ENCODE results near the gene ITSN2. TPM values are rescaled to one million over a fixed set of nuclear protein-coding genes. Genes with fewer than 3 reads are reported as not detected.

ITSN2 gene
- total RNA-seq, 2 donors from 2014 or later: 38.2 to 38.5 TPM

- no peak for DNase-seq
- Histone ChIP-seq H3K9ac (ENCODE audit: low read depth in 2 of 2, low read length in 2 of 2) (no peak overlapping the region), H3K27me3 (no peaks in the 10 kb centered on the region), H3K4me3 (no peak overlapping the region), H3K4me1 (no peaks in the 10 kb centered on the region), H3K36me3 (peaks cover 24% of the 10 kb centered on the region), H3K27ac (no peak overlapping the region), H3K9me3 (no peaks in the 10 kb centered on the region)
- TF ChIP-seq CTCF (IDR thresholded peaks at IDR 0.05): no peak
- intact Hi-C loops (cut with DNase I): no loop called here
These were observed 151.8 kb downstream of the ITSN2 start for GRCh38 chr2:24208490-24208889.

DNA sequence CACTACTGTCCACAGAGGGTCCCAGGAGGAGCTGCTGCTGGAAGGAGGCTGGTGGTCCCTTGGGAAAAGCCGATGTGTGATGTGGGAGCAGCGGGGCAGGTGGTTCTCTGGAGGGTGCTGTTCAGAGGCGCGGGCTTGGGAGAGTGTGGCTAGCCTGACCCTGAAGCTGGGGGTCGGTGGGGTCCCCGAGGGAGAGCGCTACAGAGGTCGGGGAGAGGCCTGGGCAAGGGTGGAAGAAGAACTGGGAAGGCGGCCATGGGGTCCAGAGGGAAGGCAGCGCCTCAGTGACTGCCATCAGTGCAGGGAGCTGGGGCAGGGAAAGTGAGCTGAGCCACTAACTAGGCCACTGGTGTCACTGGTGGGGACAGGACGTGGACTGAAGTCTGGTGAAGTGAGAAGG, 153.0 kb downstream of the ITSN2 start:
- no peaks in the 10 kb centered on the region for H3K4me1 ChIP-seq
- intact Hi-C loops (cut with DNase I): no loop called here
- DNase-seq: no peak
- no peak overlapping the region for H3K9ac ChIP-seq (ENCODE audit: low read depth in 2 of 2, low read length in 2 of 2)
- H3K4me3 ChIP-seq: no peak overlapping the region
- H3K27ac ChIP-seq: no peak overlapping the region
- peaks cover 24% of the 10 kb centered on the region for H3K36me3 ChIP-seq
- no peaks in the 10 kb centered on the region for H3K9me3 ChIP-seq
- H3K27me3 ChIP-seq: no peaks in the 10 kb centered on the region
- no peak for TF ChIP-seq CTCF (IDR thresholded peaks at IDR 0.05)

GRCh38 chr2:24206714-24207113, 153.6 kb downstream of the ITSN2 start:
- Histone ChIP-seq H3K9ac (ENCODE audit: low read depth in 2 of 2, low read length in 2 of 2) (no peak overlapping the region), H3K27ac (no peak overlapping the region), H3K9me3 (no peaks in the 10 kb centered on the region), H3K4me3 (no peak overlapping the region), H3K36me3 (peaks cover 24% of the 10 kb centered on the region), H3K27me3 (no peaks in the 10 kb centered on the region), H3K4me1 (no peaks in the 10 kb centered on the region)
- intact Hi-C loops (cut with DNase I): no loop called here
- TF ChIP-seq CTCF (IDR thresholded peaks at IDR 0.05): no peak
- DNase-seq: no peak

DNA sequence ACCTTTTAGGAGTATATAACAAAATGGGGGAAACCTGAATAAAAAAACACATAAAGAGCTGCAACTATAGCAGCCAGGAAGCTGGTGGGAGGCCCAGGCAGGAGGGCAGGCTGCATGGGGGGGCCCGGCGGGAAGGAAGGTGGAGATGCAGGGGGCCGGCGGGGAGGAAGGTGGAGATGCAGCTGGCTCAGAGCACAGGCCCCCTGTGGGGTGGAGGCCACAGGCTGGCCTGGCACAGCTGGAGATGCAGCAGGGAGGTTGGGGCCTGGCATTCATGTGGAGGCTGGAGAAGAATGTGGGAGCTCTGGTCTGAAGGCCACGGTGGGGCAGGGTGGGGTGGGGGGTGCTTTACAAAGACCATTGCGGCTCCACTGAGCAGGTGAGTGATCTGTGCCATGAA, 154.1 kb downstream of the ITSN2 start:
- Histone ChIP-seq H3K27me3 (no peaks in the 10 kb centered on the region), H3K36me3 (peaks cover 24% of the 10 kb centered on the region), H3K9me3 (no peaks in the 10 kb centered on the region), H3K4me1 (no peaks in the 10 kb centered on the region), H3K4me3 (no peak overlapping the region), H3K9ac (ENCODE audit: low read depth in 2 of 2, low read length in 2 of 2) (no peak overlapping the region), H3K27ac (no peak overlapping the region)
- DNase-seq: no peak
- intact Hi-C loops (cut with DNase I): no loop called here
- no peak for TF ChIP-seq CTCF (IDR thresholded peaks at IDR 0.05)

- no peak for DNase-seq
These were observed 155.2 kb downstream of the ITSN2 start for GRCh38 chr2:24205131-24205530.

More at GRCh38 chr2:24205131-24205530, 155.2 kb downstream of the ITSN2 start:
- Histone ChIP-seq H3K36me3 (peaks cover 24% of the 10 kb centered on the region), H3K4me1 (no peaks in the 10 kb centered on the region), H3K9ac (ENCODE audit: low read depth in 2 of 2, low read length in 2 of 2) (no peak overlapping the region), H3K9me3 (no peaks in the 10 kb centered on the region), H3K27ac (no peak overlapping the region), H3K27me3 (no peaks in the 10 kb centered on the region), H3K4me3 (no peak overlapping the region)
- no peak for TF ChIP-seq CTCF (IDR thresholded peaks at IDR 0.05)
- intact Hi-C loops (cut with DNase I): no loop called here

All from colonic mucosa (tissue), 4 donors.